GM12892 (cell line): Measurements from ENCODE around the gene RAD23B.

Experiments
- POLR2A ChIP-seq: IDR thresholded peaks from 2 replicates; pipeline ENCODE4 v1.6.1; 2011; ENCODE audit warnings: low read depth, low read length, control low read depth
- POLR2AphosphoS5 ChIP-seq: IDR thresholded peaks from 2 replicates; pipeline ENCODE4 v1.6.1; 2011; ENCODE audit warnings: low read depth, low read length, control low read depth

- TF ChIP-seq POLR2A = no peak
- TF ChIP-seq POLR2AphosphoS5 = no peak
These were observed 40.9 kb downstream of the RAD23B start for GRCh38 chr9:107323836-107324585.
